GM12878 (cell line): ENCODE data around the gene GRIK2. TPM values are rescaled to one million over a fixed set of nuclear protein-coding genes. Genes with fewer than 3 reads are reported as not detected.

Source experiments
- ATAC-seq: fragments of 200-7000 bp; cut with Tn5 transposase; 3 replicates; pipeline ENCODE4 v1.9.1; 2020; ENCODE audit warnings: mild to moderate bottlenecking, moderate library complexity
- BruUV-seq: library from RNA; stranded (reverse); fragments of 400-500 nt; replicated peaks from 2 replicates; lab custom pipeline; 2021; lab: Mats Ljungman, UMichigan
- CTCF ChIA-PET: fragments of 300-600 bp; sonication (Branson Sonifier 250); formaldehyde crosslinking; extraction: SDS; loops from one replicate; lab custom pipeline; 2021; ENCODE audit warnings: inconsistent platforms; lab: Yijun Ruan, JAX
- POLR2A ChIA-PET: fragments of 350-600 bp; formaldehyde crosslinking; extraction: SDS; loops from one replicate; lab custom pipeline; 2021; ENCODE audit warnings: inconsistent platforms; lab: Charles Lee
- RAD21 ChIA-PET: fragments of 300-600 bp; sonication (Branson Sonifier 250); formaldehyde crosslinking; loops from one replicate; lab custom pipeline; 2023; ENCODE audit warnings: antibody characterized with exemption; ENCODE audit not compliant: unreplicated experiment; lab: Charles Lee
- SMC1A ChIA-PET: fragments of 300-600 bp; sonication (Branson Sonifier 250); formaldehyde crosslinking; loops from one replicate; lab custom pipeline; 2023; ENCODE audit not compliant: unreplicated experiment, uncharacterized antibody; lab: Charles Lee
- DNase-seq: peaks from one replicate; pipeline ENCODE4 v3.0.0-alpha.2; 2011; ENCODE audit warnings: low read depth, low spot score
- FAIRE-seq: peaks from 3 replicates; lab custom pipeline; 2011; peaks lifted over from hg19 to GRCh38; lab: Jason Lieb, UNC
- H2AFZ ChIP-seq: 2 replicates; pipeline ENCODE4 v1.6.0; 2011; ENCODE audit warnings: low read depth, low read length, control low read depth; ENCODE audit not compliant: control insufficient read depth
- H3K27ac ChIP-seq: 2 replicates; pipeline ENCODE4 v1.5.1; 2011; ENCODE audit warnings: control low read depth; ENCODE audit not compliant: control insufficient read depth, insufficient read depth
- H3K27me3 ChIP-seq, 2 experiments: replicated peaks in 1 of 2; 2 replicates each; pipeline versions ENCODE4 v1.6.0 to v1.6.1; 2011; ENCODE audit warnings: low read length in 1 of 2; ENCODE audit not compliant: control insufficient read depth in 2 of 2, insufficient read depth in 2 of 2
- H3K36me3 ChIP-seq, 2 experiments: 2 replicates each; pipeline ENCODE4 v1.5.1; 2011; ENCODE audit warnings: low read length in 1 of 2; ENCODE audit not compliant: control insufficient read depth in 2 of 2, insufficient read depth in 2 of 2
- H3K4me1 ChIP-seq: 2 replicates; pipeline ENCODE4 v1.6.1; 2011; ENCODE audit warnings: mild to moderate bottlenecking, low read length, moderate library complexity, mixed read lengths; ENCODE audit not compliant: control insufficient read depth, insufficient read depth
- H3K4me2 ChIP-seq: 2 replicates; pipeline ENCODE4 v1.6.0; 2011; ENCODE audit warnings: control low read depth; ENCODE audit not compliant: control insufficient read depth, insufficient read depth
- H3K4me3 ChIP-seq: fragments of 200-600 bp; sonication (generic); 2 replicates; pipeline ENCODE4 v1.5.1; 2016
- H3K79me2 ChIP-seq: 2 replicates; pipeline ENCODE4 v1.6.0; 2011; ENCODE audit warnings: low read length; ENCODE audit not compliant: control insufficient read depth, insufficient read depth
- H3K9ac ChIP-seq: 2 replicates; pipeline ENCODE4 v1.8.0; 2011; ENCODE audit warnings: low read length, control low read depth, mixed read lengths; ENCODE audit not compliant: control insufficient read depth, insufficient read depth
- H3K9me3 ChIP-seq: replicated peaks from 3 replicates; pipeline ENCODE4 v1.5.1; 2011; ENCODE audit warnings: mild to moderate bottlenecking, low read length; ENCODE audit not compliant: control insufficient read depth, insufficient read depth
- H4K20me1 ChIP-seq: 2 replicates; pipeline ENCODE4 v1.6.0; 2011; ENCODE audit not compliant: control insufficient read depth, insufficient read depth
- CBX5 ChIP-seq: sonication (generic); IDR thresholded peaks from 2 replicates; pipeline ENCODE4 v1.6.1; 2016; ENCODE audit warnings: low read depth, moderate library complexity, mild to moderate bottlenecking, inconsistent platforms
- CHD1 ChIP-seq: IDR thresholded peaks from 2 replicates; pipeline ENCODE4 v1.6.1; 2012; ENCODE audit warnings: low read depth, low read length, improper control_type of control experiment
- CHD4 ChIP-seq: fragments of 200-600 bp; sonication (generic); IDR thresholded peaks from 2 replicates; pipeline ENCODE4 v1.6.1; 2016; ENCODE audit warnings: mild to moderate bottlenecking
- E2F8 ChIP-seq: fragments of 450-650 bp; IDR thresholded peaks from 2 replicates; pipeline ENCODE4 v1.6.1; 2018; ENCODE audit warnings: mild to moderate bottlenecking, low read depth, moderate library complexity; ENCODE audit not compliant: partially characterized antibody
- FOS ChIP-seq: IDR thresholded peaks from 3 replicates; pipeline ENCODE4 v1.6.1; 2011; ENCODE audit warnings: borderline replicate concordance; ENCODE audit not compliant: insufficient read length; ENCODE audit errors: extremely low read depth
- MEF2B ChIP-seq: fragments of 450-650 bp; IDR thresholded peaks from 2 replicates; pipeline ENCODE4 v1.6.1; 2018; ENCODE audit warnings: mild to moderate bottlenecking, moderate library complexity; ENCODE audit not compliant: partially characterized antibody, poor library complexity, severe bottlenecking
- POLR2AphosphoS5 ChIP-seq: IDR thresholded peaks from 2 replicates; pipeline ENCODE4 v1.6.1; 2011; ENCODE audit warnings: mild to moderate bottlenecking, low read length, inconsistent platforms
- RAD21 ChIP-seq: IDR thresholded peaks from 2 replicates; pipeline ENCODE4 v1.6.1; 2011; ENCODE audit warnings: mild to moderate bottlenecking, low read depth, low read length, moderate library complexity; ENCODE audit not compliant: insufficient read depth
- ZBTB11 ChIP-seq: fragments of 450-650 bp; formaldehyde crosslinking; IDR thresholded peaks from 2 replicates; pipeline ENCODE4 v1.5.0; 2022; ENCODE audit warnings: mild to moderate bottlenecking, missing genetic modification characterization
- ZBTB40 ChIP-seq: fragments of 450-650 bp; IDR thresholded peaks from 2 replicates; pipeline ENCODE4 v1.6.1; 2016; ENCODE audit warnings: mild to moderate bottlenecking, moderate library complexity, borderline replicate concordance
- in situ Hi-C: fragments of 300-500 bp; cut with MboI; formaldehyde crosslinking; loops from 9 replicates; pipeline ENCODE4 v1.14.3; 2018; ENCODE audit warnings: mixed read lengths
- intact Hi-C: fragments of 100-400 bp; cut with micrococcal nuclease; formaldehyde crosslinking; loops from one replicate; pipeline ENCODE4 v1.14.2; 2022; ENCODE audit not compliant: unreplicated experiment
- polyA plus RNA-seq, 11 experiments: library from polyadenylated mRNA; depleted of rRNA in 4 of 11; unstranded in 6 of 11; stranded (reverse) in 5 of 11; fragments of >200 nt; fragmentation: Nextera tagmentation in 4 of 11; fragmentation: Illumina TruSeq in 1 of 11; extraction: Ambion mirVana in 4 of 11; extraction: Trizol in 1 of 11; gene quantifications; 1 replicate in 1 of 11; 2 replicates in 10 of 11; pipeline versions ENCODE4 v1.2.1 to v1.2.3, GENCODE V29; 2011 to 2016; ENCODE audit warnings: inconsistent platforms in 2 of 11, missing spikeins in 2 of 11, low read depth in 1 of 11
- total RNA-seq, 4 experiments: library from RNA; depleted of rRNA in 3 of 4; stranded (reverse); fragments of >200 nt in 3 of 4; fragmentation: Illumina TruSeq in 1 of 4; extraction: Trizol in 1 of 4; gene quantifications; 2 replicates each; pipeline versions ENCODE4 v1.2.1 to v1.2.3, GENCODE V29; 2013 to 2021
- TF ChIP-seq, protein P1 (sequence below): IDR thresholded peaks from 2 replicates; pipeline ENCODE4 v1.6.1; 2012; ENCODE audit warnings: low read depth, low read length, improper control_type of control experiment

GRIK2 gene
- total and polyA plus RNA-seq, 10 of the 15 experiments (the other 5 are each of a cell fraction or from before 2014, with no cell fraction given): not detected

- TF ChIP-seq E2F8: no peak
- TF ChIP-seq ZBTB40: no peak
- no peak for TF ChIP-seq FOS
Measured at GRCh38 chr6:101439790-101440189, 46.3 kb downstream of the GRIK2 start (continued).

DNA sequence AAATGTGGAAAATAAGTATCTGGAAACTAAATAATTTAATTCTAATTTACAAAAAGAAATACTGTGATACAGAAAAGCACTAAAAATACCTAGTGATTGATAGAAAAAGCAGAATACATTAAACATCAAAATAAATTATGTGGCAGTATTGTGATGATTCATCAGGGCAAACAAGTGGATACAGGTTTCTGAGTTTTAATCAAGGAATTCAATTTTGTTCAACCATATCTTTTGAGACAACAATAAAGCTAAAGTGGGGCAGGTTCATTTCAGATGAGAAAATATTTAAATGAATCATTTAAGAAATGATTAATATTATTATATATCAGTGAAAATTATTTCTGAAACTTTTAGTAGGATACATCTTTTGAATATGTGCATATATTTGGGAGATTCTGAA lies 49.8 kb downstream of the GRIK2 start:
- Histone ChIP-seq H3K27me3 (no peaks in the 10 kb centered on the region), H3K9ac (no peak overlapping the region), H3K4me2 (no peak overlapping the region), H3K9me3 (no peaks in the 10 kb centered on the region), H3K4me3 (no peak overlapping the region), H3K4me1 (no peaks in the 10 kb centered on the region), H3K36me3 (no peaks in the 10 kb centered on the region), H2AFZ (no peak overlapping the region), H3K27ac (no peak overlapping the region), H3K79me2 (no peaks in the 10 kb centered on the region), H4K20me1 (no peaks in the 10 kb centered on the region)
- ChIA-PET POLR2A (no interaction called here), SMC1A (interaction anchor here (1.1 kb wide), 1 partner anchor 8 kb away, joined by 3 read pairs; no protein-coding TSS in a partner anchor), RAD21 (no interaction called here), CTCF (no interaction called here)
- in situ Hi-C loops: no loop called here
- BruUV-seq: no TSS peak
- DNase-seq (no peak), FAIRE-seq (no peak), ATAC-seq (no peak)
- intact Hi-C loops: no loop called here
- TF ChIP-seq MEF2B (no peak), ZBTB11 (CRISPR knock-in tag) (no peak), CHD4 (no peak), POLR2AphosphoS5 (no peak), RAD21 (no peak), CHD1 (no peak), CBX5 (no peak)
- TF ChIP-seq, protein P1, sequence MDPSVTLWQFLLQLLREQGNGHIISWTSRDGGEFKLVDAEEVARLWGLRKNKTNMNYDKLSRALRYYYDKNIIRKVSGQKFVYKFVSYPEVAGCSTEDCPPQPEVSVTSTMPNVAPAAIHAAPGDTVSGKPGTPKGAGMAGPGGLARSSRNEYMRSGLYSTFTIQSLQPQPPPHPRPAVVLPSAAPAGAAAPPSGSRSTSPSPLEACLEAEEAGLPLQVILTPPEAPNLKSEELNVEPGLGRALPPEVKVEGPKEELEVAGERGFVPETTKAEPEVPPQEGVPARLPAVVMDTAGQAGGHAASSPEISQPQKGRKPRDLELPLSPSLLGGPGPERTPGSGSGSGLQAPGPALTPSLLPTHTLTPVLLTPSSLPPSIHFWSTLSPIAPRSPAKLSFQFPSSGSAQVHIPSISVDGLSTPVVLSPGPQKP: no peak
